Fibroblast of the aortic adventitia (primary cell): ENCODE results near the gene CCDC7. TPM values are rescaled to one million over a fixed set of nuclear protein-coding genes. Genes with fewer than 3 reads are reported as not detected.
"Not testable (repeated sequence)": the region's sequence is repeated elsewhere in the genome, so short reads cannot be mapped to it uniquely, and the experiment has no call there.

Source experiments
- DNase-seq: peaks from one replicate; pipeline ENCODE4 v3.0.0-alpha.2; 2010; ENCODE audit warnings: low read depth
- H3K4me3 ChIP-seq: 2 replicates; pipeline ENCODE4 v1.5.1; 2011; ENCODE audit warnings: low read depth, mild to moderate bottlenecking, control low read depth, low read length, moderate library complexity
- CTCF ChIP-seq: IDR thresholded peaks from 2 replicates; pipeline ENCODE4 v1.5.1; 2011; ENCODE audit warnings: mild to moderate bottlenecking, low read length, control low read depth, inconsistent platforms; ENCODE audit not compliant: insufficient read depth
- total RNA-seq: library from RNA; depleted of rRNA; stranded (reverse); fragments of >200 nt; gene quantifications from 2 replicates; pipeline ENCODE4 v1.2.3, GENCODE V29; 2012; ENCODE audit warnings: low replicate concordance

CCDC7 gene
- total RNA-seq, 1 donor: 15.4 TPM

- no peak for DNase-seq
- H3K4me3 ChIP-seq: no peak overlapping the region
- TF ChIP-seq CTCF: no peak
Observed at GRCh38 chr10:32905466-32905865, 459.5 kb downstream of the CCDC7 start.

GRCh38 chr10:32906595-32906994 is 460.7 kb downstream of the CCDC7 start:
- H3K4me3 ChIP-seq: no peak overlapping the region
- no peak for DNase-seq
- TF ChIP-seq CTCF: no peak

GRCh38 chr10:32909456-32909855 is 463.5 kb downstream of the CCDC7 start:
- TF ChIP-seq CTCF: no peak
- no peak for DNase-seq

GRCh38 chr10:32909970-32910369 is 464.0 kb downstream of the CCDC7 start:
- H3K4me3 ChIP-seq, DNase-seq: not testable (repeated sequence)

More at GRCh38 chr10:32909456-32909855, 463.5 kb downstream of the CCDC7 start:
- no peak overlapping the region for H3K4me3 ChIP-seq

GRCh38 chr10:32911285-32912016 is 465.5 kb downstream of the CCDC7 start:
- DNase-seq: peak; percentile 22
- H3K4me3 ChIP-seq: no peak overlapping the region
- no peak for TF ChIP-seq CTCF

GRCh38 chr10:32917817-32918216 is 471.9 kb downstream of the CCDC7 start:
- not testable (repeated sequence) for H3K4me3 ChIP-seq, DNase-seq

GRCh38 chr10:32922170-32922569 is 476.2 kb downstream of the CCDC7 start:
- DNase-seq: no peak
- no peak for TF ChIP-seq CTCF
- no peak overlapping the region for H3K4me3 ChIP-seq

- no peak for DNase-seq
- TF ChIP-seq CTCF: no peak
- H3K4me3 ChIP-seq: no peak overlapping the region
Observed at GRCh38 chr10:32923134-32923533, 477.2 kb downstream of the CCDC7 start.
